SK-N-SH treated with all-trans-retinoic acid at 6 μM for 48 hours (cell line): ENCODE measurements around the gene ZBTB8OS.

Experiments
- ATAC-seq: fragments of 200-7000 bp; cut with Tn5 transposase; 3 replicates; pipeline ENCODE4 v1.9.1; 2020; ENCODE audit warnings: mild to moderate bottlenecking, moderate library complexity
- ARNTL ChIP-seq: fragments of 450-650 bp; formaldehyde crosslinking; IDR thresholded peaks from 2 replicates; pipeline ENCODE4 v1.5.0; 2020; ENCODE audit warnings: low read depth, mild to moderate bottlenecking, moderate library complexity, borderline replicate concordance
- BACH2 ChIP-seq: fragments of 250-450 bp; sonication (Bioruptor Pico); IDR thresholded peaks from 2 replicates; pipeline ENCODE4 v1.9.0; 2021; ENCODE audit warnings: mild to moderate bottlenecking, borderline replicate concordance
- CREB5 ChIP-seq: fragments of 250-450 bp; sonication (Bioruptor Pico); IDR thresholded peaks from 2 replicates; pipeline ENCODE4 v1.5.1; 2020; ENCODE audit warnings: low read depth, mild to moderate bottlenecking, moderate library complexity
- CSDC2 ChIP-seq: fragments of 250-450 bp; sonication (Bioruptor Pico); IDR thresholded peaks from 2 replicates; pipeline ENCODE4 v1.5.0; 2020; ENCODE audit warnings: mild to moderate bottlenecking, moderate library complexity
- CSRNP3 ChIP-seq: fragments of 250-450 bp; sonication (Bioruptor Pico); IDR thresholded peaks from 2 replicates; pipeline ENCODE4 v1.5.1; 2021; ENCODE audit warnings: mild to moderate bottlenecking, moderate library complexity
- ESRRG ChIP-seq: fragments of 250-450 bp; sonication (Bioruptor Pico); IDR thresholded peaks from 2 replicates; pipeline ENCODE4 v1.6.1; 2021; ENCODE audit warnings: mild to moderate bottlenecking
- GLIS3 ChIP-seq: fragments of 250-450 bp; sonication (Bioruptor Pico); IDR thresholded peaks from 2 replicates; pipeline ENCODE4 v1.5.0; 2020; ENCODE audit warnings: mild to moderate bottlenecking, moderate library complexity
- ISL1 ChIP-seq: fragments of 250-450 bp; sonication (Bioruptor Pico); IDR thresholded peaks from 2 replicates; pipeline ENCODE4 v2.1.2; 2022; ENCODE audit warnings: mild to moderate bottlenecking, moderate library complexity
- OSR1 ChIP-seq: fragments of 250-450 bp; sonication (Bioruptor Pico); IDR thresholded peaks from 2 replicates; pipeline ENCODE4 v1.8.0; 2022; ENCODE audit warnings: moderate library complexity, mild to moderate bottlenecking, inconsistent platforms
- PATZ1 ChIP-seq: fragments of 250-450 bp; sonication (Bioruptor Pico); IDR thresholded peaks from 2 replicates; pipeline ENCODE4 v1.8.0; 2020; ENCODE audit warnings: mild to moderate bottlenecking, moderate library complexity, borderline replicate concordance
- PPARA ChIP-seq: fragments of 250-450 bp; sonication (Bioruptor Pico); IDR thresholded peaks from 2 replicates; pipeline ENCODE4 v1.5.0; 2020; ENCODE audit warnings: mild to moderate bottlenecking, borderline replicate concordance
- RARB ChIP-seq: fragments of 250-450 bp; sonication (Bioruptor Pico); IDR thresholded peaks from 2 replicates; pipeline ENCODE4 v1.8.0; 2021; ENCODE audit warnings: mild to moderate bottlenecking, moderate library complexity
- SNAI2 ChIP-seq: fragments of 250-450 bp; sonication (Bioruptor Pico); IDR thresholded peaks from 2 replicates; pipeline ENCODE4 v1.5.0; 2020; ENCODE audit warnings: mild to moderate bottlenecking, moderate library complexity
- TCF4 ChIP-seq: fragments of 250-450 bp; sonication (Bioruptor Pico); IDR thresholded peaks from 2 replicates; pipeline ENCODE4 v1.8.0; 2021; ENCODE audit warnings: mild to moderate bottlenecking, moderate library complexity, borderline replicate concordance
- TOX ChIP-seq: fragments of 250-450 bp; sonication (Bioruptor Pico); IDR thresholded peaks from 2 replicates; pipeline ENCODE4 v1.8.0; 2021; ENCODE audit warnings: mild to moderate bottlenecking, moderate library complexity, borderline replicate concordance
- ZC3H10 ChIP-seq: fragments of 250-450 bp; sonication (Bioruptor Pico); IDR thresholded peaks from 2 replicates; pipeline ENCODE4 v1.5.1; 2021; ENCODE audit warnings: mild to moderate bottlenecking, moderate library complexity
- ZFP3 ChIP-seq: fragments of 250-450 bp; sonication (Bioruptor Pico); IDR thresholded peaks from 2 replicates; pipeline ENCODE4 v1.5.0; 2020; ENCODE audit warnings: mild to moderate bottlenecking, moderate library complexity
- ZFP30 ChIP-seq: fragments of 450-650 bp; formaldehyde crosslinking; IDR thresholded peaks from 2 replicates; pipeline ENCODE4 v1.5.0; 2022; ENCODE audit warnings: mild to moderate bottlenecking, moderate library complexity
- ZNF565 ChIP-seq: fragments of 450-650 bp; formaldehyde crosslinking; conservative IDR thresholded peaks from 2 replicates; pipeline ENCODE4 v1.5.0; 2020; ENCODE audit warnings: low read depth, mild to moderate bottlenecking, moderate library complexity
- ZNF70 ChIP-seq: fragments of 450-650 bp; formaldehyde crosslinking; IDR thresholded peaks from 2 replicates; pipeline ENCODE4 v1.5.0; 2020; ENCODE audit warnings: mild to moderate bottlenecking, moderate library complexity
- ZNF8 ChIP-seq: fragments of 450-650 bp; formaldehyde crosslinking; IDR thresholded peaks from 2 replicates; pipeline ENCODE4 v1.5.0; 2020; ENCODE audit warnings: mild to moderate bottlenecking, moderate library complexity
- TF ChIP-seq, protein P1 (sequence below): fragments of 250-450 bp; sonication (Bioruptor Pico); IDR thresholded peaks from 2 replicates; pipeline ENCODE4 v1.5.0; 2020; ENCODE audit warnings: mild to moderate bottlenecking, moderate library complexity
- TF ChIP-seq, protein P2 (sequence below): fragments of 250-450 bp; sonication (Bioruptor Pico); IDR thresholded peaks from 2 replicates; pipeline ENCODE4 v1.8.0; 2021; ENCODE audit warnings: low read depth, mild to moderate bottlenecking, moderate library complexity, borderline replicate concordance

ZBTB8OS gene

GRCh38 chr1:32606565-32607371 lies 43.6 kb downstream of the ZBTB8OS start:
- no peak for TF ChIP-seq ZNF70 (CRISPR knock-in tag)
- ATAC-seq, result no peak

DNA sequence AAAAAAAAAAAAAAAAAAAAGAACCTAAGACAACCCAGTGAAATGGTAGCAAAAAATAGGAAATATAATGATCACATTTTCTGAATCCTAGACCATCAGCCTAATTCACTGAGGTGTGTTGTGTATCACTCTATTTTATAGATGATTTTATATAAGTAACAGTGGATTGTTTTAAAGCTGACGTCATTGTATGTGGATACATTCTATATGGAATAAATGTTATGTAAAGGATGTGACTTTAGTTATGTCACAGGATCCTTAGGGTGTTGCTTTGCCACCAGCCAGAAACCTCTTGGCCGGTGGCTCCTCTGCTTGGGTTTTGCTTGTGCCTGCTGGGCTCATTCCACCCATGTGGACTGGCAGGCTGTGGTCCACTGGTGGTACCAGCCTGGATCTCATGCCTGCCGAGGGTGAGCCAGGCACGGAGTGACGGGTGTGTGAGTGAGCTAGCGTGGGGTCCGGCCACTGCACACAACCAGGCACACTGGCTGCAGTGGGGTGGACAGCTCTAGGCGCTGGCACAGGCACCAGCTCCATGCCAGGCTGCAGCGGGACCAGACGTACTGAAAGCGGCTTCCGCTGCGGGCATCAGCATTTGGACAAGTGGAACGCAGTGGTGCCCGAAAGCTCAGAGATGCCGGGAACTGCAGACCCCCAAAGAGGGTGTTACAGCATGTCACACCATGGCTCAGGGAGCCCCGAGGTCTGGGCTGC lies 44.5 kb downstream of the ZBTB8OS start:
- ATAC-seq, result no peak
- TF ChIP-seq ARNTL (no peak), ZFP3 (CRISPR knock-in tag) (no peak), ZFP30 (CRISPR knock-in tag) (no peak), ESRRG (CRISPR knock-in tag) (no peak), GLIS3 (CRISPR knock-in tag) (no peak), BACH2 (CRISPR knock-in tag) (no peak)
- TF ChIP-seq, all 23 proteins: peak for 0

- no peak for ATAC-seq
- no peak for TF ChIP-seq GLIS3 (CRISPR knock-in tag)
- no peak for TF ChIP-seq SNAI2 (CRISPR knock-in tag)
- no peak for TF ChIP-seq CREB5 (CRISPR knock-in tag)
- TF ChIP-seq CSRNP3 (CRISPR knock-in tag), result no peak
- no peak for TF ChIP-seq RARB (CRISPR knock-in tag)
- TF ChIP-seq ISL1 (CRISPR knock-in tag), result no peak
- TF ChIP-seq PPARA (CRISPR knock-in tag), result no peak
- no peak for TF ChIP-seq ZFP30 (CRISPR knock-in tag)
- no peak for TF ChIP-seq TOX
- no peak for TF ChIP-seq OSR1 (CRISPR knock-in tag)
- TF ChIP-seq, protein P1, sequence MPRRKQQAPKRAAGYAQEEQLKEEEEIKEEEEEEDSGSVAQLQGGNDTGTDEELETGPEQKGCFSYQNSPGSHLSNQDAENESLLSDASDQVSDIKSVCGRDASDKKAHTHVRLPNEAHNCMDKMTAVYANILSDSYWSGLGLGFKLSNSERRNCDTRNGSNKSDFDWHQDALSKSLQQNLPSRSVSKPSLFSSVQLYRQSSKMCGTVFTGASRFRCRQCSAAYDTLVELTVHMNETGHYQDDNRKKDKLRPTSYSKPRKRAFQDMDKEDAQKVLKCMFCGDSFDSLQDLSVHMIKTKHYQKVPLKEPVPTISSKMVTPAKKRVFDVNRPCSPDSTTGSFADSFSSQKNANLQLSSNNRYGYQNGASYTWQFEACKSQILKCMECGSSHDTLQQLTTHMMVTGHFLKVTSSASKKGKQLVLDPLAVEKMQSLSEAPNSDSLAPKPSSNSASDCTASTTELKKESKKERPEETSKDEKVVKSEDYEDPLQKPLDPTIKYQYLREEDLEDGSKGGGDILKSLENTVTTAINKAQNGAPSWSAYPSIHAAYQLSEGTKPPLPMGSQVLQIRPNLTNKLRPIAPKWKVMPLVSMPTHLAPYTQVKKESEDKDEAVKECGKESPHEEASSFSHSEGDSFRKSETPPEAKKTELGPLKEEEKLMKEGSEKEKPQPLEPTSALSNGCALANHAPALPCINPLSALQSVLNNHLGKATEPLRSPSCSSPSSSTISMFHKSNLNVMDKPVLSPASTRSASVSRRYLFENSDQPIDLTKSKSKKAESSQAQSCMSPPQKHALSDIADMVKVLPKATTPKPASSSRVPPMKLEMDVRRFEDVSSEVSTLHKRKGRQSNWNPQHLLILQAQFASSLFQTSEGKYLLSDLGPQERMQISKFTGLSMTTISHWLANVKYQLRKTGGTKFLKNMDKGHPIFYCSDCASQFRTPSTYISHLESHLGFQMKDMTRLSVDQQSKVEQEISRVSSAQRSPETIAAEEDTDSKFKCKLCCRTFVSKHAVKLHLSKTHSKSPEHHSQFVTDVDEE (CRISPR knock-in tag), result no peak
- no peak for TF ChIP-seq ZFP3 (CRISPR knock-in tag)
- no peak for TF ChIP-seq ARNTL
- no peak for TF ChIP-seq ZNF565 (CRISPR knock-in tag)
These were observed 50.3 kb downstream of the ZBTB8OS start for GRCh38 chr1:32600034-32600433.

DNA sequence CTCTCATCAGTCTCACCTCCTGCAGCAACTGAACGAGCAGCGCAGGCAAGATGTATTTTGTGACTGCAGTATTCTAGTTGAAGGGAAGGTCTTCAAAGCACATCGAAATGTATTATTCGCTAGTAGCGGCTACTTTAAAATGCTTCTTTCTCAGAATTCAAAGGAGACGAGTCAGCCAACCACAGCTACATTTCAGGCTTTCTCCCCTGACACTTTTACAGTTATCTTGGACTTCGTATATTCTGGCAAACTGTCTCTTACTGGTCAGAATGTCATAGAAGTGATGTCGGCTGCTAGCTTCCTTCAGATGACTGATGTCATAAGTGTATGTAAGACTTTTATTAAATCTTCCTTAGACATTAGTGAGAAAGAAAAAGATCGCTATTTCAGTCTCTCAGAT lies 57.4 kb downstream of the ZBTB8OS start:
- ATAC-seq, result no peak
- TF ChIP-seq BACH2 (CRISPR knock-in tag), result no peak
- TF ChIP-seq CREB5 (CRISPR knock-in tag), result no peak
- TF ChIP-seq ARNTL, result no peak
- TF ChIP-seq, protein P2, sequence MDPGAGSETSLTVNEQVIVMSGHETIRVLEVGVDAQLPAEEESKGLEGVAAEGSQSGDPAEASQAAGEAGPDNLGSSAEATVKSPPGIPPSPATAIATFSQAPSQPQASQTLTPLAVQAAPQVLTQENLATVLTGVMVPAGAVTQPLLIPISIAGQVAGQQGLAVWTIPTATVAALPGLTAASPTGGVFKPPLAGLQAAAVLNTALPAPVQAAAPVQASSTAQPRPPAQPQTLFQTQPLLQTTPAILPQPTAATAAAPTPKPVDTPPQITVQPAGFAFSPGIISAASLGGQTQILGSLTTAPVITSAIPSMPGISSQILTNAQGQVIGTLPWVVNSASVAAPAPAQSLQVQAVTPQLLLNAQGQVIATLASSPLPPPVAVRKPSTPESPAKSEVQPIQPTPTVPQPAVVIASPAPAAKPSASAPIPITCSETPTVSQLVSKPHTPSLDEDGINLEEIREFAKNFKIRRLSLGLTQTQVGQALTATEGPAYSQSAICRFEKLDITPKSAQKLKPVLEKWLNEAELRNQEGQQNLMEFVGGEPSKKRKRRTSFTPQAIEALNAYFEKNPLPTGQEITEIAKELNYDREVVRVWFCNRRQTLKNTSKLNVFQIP, result no peak
- TF ChIP-seq ZNF8 (CRISPR knock-in tag), result no peak
- TF ChIP-seq PATZ1 (CRISPR knock-in tag), result no peak
- no peak for TF ChIP-seq SNAI2 (CRISPR knock-in tag)
- TF ChIP-seq CSDC2 (CRISPR knock-in tag), result no peak
- TF ChIP-seq TCF4 (CRISPR knock-in tag), result no peak
- no peak for TF ChIP-seq GLIS3 (CRISPR knock-in tag)
- no peak for TF ChIP-seq ZC3H10
- TF ChIP-seq RARB (CRISPR knock-in tag), result no peak
- no peak for TF ChIP-seq ESRRG (CRISPR knock-in tag)
- no peak for TF ChIP-seq ZNF70 (CRISPR knock-in tag)
